ENCODE measurements around the gene EDN3.

- TF ChIP-seq CTCF (IDR thresholded peaks at IDR 0.05) (no peak), POLR2A (IDR thresholded peaks at IDR 0.05) (no peak)
Observed at GRCh38 chr20:59255256-59255655, 45.2 kb upstream of the EDN3 start.

Measured in upper lobe of left lung (tissue), 4 donors.